Astrocyte of the cerebellum (primary cell): Measurements from ENCODE around the gene OLFM1.

Experiments
- DNase-seq: peaks from one replicate; pipeline ENCODE4 v3.0.0-alpha.2; 2011; ENCODE audit warnings: low read depth
- H3K4me3 ChIP-seq: 2 replicates; pipeline ENCODE4 v1.5.1; 2011; ENCODE audit warnings: mild to moderate bottlenecking, low read depth, low read length, moderate library complexity
- in situ Hi-C: cut with HindIII; loops from 2 replicates; pipeline ENCODE4 v1.10.0; 2017; ENCODE audit warnings: low sequenced_read_pairs
- TF ChIP-seq, protein P1 (sequence below): IDR thresholded peaks from 2 replicates; pipeline ENCODE4 v1.5.1; 2012; ENCODE audit warnings: low read length, low read depth, moderate library complexity, mild to moderate bottlenecking; ENCODE audit errors: missing control alignments

OLFM1 gene

DNA sequence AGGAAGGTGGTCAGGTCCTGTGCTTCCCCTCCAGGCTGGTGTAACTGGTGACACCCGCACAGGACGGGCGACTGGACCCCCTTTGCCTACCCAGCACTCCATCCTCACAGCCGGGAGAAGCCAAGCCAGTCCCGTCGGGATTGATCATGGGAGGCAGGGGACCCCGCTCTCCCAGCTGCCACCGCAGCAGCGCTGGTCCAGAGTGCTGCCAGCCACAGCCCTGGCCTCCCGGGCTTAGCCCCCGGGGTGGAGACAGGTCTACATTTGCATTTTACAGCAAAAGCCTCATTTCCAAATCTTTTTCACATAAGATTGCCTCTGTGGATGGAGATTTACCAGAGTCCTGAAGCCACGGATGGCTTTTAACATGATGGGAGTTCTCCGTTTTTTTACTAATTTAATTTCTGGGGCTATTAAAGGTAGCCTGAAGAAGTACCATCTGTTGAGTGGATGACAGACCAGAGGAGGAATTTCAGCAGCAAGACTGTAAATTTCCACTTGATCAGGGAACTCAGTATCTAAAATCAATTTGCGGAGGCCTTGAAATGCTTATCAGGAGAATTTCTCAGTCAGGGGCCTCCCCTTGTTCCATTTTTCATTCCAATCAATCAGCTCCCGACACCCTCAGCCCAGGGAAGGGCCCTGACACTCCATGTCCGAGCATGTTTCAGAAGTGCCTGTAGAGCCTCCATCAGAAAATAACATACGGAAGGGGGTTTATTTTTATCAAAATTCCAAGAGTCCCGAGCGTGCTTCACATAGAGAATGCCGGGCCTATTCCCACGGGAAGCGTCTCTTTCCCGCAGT, 80.6 kb downstream of the OLFM1 start:
- DNase-seq = no peak
- H3K4me3 ChIP-seq = no peak overlapping the region
- TF ChIP-seq, protein P1, sequence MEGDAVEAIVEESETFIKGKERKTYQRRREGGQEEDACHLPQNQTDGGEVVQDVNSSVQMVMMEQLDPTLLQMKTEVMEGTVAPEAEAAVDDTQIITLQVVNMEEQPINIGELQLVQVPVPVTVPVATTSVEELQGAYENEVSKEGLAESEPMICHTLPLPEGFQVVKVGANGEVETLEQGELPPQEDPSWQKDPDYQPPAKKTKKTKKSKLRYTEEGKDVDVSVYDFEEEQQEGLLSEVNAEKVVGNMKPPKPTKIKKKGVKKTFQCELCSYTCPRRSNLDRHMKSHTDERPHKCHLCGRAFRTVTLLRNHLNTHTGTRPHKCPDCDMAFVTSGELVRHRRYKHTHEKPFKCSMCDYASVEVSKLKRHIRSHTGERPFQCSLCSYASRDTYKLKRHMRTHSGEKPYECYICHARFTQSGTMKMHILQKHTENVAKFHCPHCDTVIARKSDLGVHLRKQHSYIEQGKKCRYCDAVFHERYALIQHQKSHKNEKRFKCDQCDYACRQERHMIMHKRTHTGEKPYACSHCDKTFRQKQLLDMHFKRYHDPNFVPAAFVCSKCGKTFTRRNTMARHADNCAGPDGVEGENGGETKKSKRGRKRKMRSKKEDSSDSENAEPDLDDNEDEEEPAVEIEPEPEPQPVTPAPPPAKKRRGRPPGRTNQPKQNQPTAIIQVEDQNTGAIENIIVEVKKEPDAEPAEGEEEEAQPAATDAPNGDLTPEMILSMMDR = no peak
- in situ Hi-C loops = no loop called here

DNA sequence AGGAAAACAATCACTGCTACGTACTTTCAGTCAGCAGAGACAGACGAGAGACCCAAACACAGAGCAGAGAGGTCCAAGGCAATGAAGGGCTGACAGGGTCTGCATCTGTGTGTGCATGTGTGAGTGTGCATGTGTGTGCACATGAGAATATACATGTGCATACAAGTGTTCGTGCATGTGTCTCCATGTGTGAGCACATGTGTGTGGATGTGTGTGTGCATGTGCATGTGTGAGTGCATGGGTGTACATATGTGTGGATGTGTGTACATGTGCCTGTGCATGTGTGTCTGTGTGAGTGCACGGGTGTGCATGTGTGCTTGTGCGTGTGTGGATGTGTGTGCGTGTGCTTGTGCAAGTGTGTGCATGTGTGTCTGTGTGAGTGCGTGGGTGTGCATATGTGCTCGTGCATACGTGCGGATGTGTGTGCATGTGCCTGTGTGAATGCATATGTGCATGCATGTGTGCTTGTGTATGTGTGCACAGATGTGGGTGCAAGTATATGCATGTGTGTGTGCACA, 82.3 kb downstream of the OLFM1 start:
- no peak overlapping the region for H3K4me3 ChIP-seq
- in situ Hi-C loops = no loop called here
- TF ChIP-seq, protein P1 = no peak
- no peak for DNase-seq

DNA sequence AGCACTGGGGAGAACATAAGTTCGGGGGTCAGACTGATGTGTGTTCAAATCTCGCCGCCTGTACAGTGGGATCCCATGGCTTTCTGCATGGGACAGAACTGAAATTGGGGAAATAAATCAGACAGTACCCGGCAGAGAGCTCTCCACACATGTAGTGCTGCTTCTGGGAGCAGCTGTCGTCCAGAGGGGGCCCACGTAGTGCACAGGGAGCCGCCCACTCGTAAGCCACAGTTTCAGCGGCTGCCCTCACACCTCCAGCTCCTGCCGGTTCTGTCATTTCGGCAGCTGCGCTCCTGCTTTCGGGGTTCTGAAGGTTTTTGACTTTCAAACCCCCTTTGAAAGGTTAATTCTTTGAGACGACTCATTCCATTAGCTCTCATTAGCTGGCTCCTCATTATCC, 83.1 kb downstream of the OLFM1 start:
- TF ChIP-seq, protein P1 = no peak
- no peak overlapping the region for H3K4me3 ChIP-seq
- no peak for DNase-seq
- in situ Hi-C loops = no loop called here
